HG03558 (cell line): ENCODE measurements around the gene PTPN1.
"Not testable (repeated sequence)": the region's sequence is repeated elsewhere in the genome, so short reads cannot be mapped to it uniquely, and the experiment has no call there.

ENCODE experiments used
- ATAC-seq: cut with Tn5 transposase; IDR thresholded peaks from one replicate; pipeline ENCODE4 v1.9.1; 2021; ENCODE audit warnings: moderate number of reproducible peaks; ENCODE audit not compliant: unreplicated experiment; ENCODE audit errors: extremely low read depth

Gene PTPN1

GRCh38 chr20:50526403-50526989, 16.3 kb downstream of the PTPN1 start:
- ATAC-seq = no peak

DNA sequence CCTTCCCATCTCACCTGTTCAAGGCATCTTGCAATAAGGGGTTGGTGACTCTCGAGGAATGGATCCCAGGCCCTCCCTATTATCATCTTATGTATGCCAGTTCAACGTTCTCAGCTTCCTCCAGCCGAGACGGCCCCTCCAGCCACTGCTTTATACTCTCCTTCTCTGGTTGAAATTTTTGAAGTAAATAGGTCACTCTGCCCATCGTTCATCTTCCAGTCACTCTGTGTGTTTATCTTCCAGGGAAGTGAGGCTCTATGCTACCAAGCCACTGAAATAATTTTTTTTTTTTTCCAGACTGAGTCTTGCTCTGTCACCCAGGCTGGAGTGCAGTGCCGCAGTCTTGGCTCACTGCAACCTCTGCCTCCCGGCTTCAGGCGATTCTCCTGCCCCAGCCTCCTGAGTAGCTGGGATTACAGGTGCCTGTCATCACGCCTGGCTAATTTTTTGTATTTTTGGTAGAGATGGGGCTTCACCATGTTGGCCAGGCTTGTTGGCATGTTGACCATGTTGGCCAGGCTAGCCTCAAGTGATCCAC, 17.0 kb downstream of the PTPN1 start:
- no peak for ATAC-seq

- ATAC-seq = no peak
Observed at GRCh38 chr20:50528129-50528528, 17.9 kb downstream of the PTPN1 start.

- no peak for ATAC-seq
Observed at GRCh38 chr20:50528804-50529351, 18.7 kb downstream of the PTPN1 start.

- no peak for ATAC-seq
Observed at GRCh38 chr20:50532221-50532620, 22.0 kb downstream of the PTPN1 start.

GRCh38 chr20:50533061-50533460, 22.9 kb downstream of the PTPN1 start:
- no peak for ATAC-seq

GRCh38 chr20:50533464-50533863, 23.3 kb downstream of the PTPN1 start:
- no peak for ATAC-seq

DNA sequence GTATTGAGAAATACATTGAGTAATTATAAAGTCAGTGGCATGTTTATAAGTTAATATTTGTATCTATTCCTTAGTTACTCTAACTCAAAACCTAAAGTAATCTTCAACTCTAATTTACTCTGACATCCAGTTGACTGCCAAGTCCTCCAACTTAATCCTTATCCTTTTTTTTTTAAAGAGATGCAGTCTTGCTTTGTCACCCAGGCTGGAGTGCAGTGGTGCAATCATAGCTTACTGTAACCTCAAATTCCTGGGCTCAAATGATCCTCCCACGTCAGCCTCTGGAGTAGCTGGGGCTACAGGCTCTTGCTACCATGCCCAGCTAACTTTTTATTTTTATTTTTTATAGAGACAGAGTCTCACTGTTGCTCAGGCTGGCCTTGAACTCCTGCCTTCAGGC, 24.4 kb downstream of the PTPN1 start:
- no peak for ATAC-seq

GRCh38 chr20:50535162-50535561, 25.0 kb downstream of the PTPN1 start:
- no peak for ATAC-seq

DNA sequence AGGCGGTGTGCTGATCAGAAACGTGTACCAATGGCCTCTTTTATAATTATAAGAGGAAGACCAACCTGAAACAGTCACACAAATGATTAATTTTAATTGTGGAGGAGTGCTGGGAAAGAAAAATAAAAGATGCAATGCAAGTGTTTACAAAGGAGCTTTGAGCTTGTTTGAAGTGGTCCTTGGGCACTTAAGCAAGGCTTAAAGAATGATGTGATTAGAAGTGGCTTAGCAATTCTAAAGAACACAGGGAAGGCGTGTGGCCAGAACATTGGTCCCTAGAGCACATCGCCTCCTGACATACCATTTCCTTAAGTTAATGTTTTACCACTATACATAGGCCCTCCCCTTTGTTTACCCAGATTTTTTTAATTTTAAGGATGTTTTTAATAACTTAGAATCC, 26.1 kb downstream of the PTPN1 start:
- no peak for ATAC-seq

DNA sequence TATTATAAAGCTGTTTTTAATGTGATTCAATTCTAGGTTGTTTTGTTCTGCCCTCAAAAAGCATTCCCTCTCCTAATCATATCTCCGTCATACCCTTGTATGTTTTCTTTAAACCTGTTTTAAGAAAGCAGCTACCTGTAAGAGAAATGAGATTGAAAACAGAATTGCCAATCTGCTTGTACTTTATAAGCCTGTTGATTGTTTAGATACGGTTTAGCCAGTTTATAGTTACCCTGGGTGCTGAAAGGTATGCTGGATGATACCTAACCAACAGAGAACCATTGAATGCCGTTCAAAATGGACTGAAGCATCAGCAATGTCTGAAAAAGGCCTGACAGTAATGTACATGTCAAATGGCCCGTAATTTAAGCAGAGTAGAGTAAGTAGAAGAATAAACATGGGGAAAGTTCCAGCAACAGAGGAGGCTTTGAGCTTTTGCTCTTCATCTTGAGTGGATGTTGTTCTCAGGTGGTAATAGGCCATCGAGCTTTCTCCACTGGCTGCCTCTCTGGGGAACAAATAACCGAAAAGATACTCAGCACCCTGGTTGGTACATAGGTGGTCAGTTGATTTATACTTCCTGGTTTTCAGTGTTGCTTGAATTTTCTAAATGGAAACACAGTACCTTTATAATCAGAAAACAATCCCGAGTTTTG, 27.5 kb downstream of the PTPN1 start:
- no peak for ATAC-seq

GRCh38 chr20:50538276-50538675, 28.1 kb downstream of the PTPN1 start:
- no peak for ATAC-seq

DNA sequence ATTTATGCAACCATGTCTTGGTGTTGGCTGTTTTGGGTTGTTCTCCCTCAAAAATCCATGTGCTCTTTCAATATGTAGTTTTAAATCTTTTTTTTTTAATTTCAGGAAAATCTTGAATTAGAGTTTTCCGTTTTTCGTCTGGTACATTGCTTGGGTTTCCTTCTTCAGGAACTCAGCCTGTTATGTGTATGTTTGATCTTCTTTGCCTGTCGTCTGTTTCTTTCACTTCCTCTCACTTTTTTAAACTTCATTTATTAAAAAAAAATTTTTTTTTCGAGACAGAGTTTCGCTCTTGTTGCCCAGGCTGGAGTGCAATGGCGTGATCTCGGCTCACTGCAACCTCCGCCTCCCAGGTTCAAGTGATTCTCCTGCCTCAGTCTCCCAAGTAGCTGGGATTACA, 29.6 kb downstream of the PTPN1 start:
- not testable (repeated sequence) for ATAC-seq

DNA sequence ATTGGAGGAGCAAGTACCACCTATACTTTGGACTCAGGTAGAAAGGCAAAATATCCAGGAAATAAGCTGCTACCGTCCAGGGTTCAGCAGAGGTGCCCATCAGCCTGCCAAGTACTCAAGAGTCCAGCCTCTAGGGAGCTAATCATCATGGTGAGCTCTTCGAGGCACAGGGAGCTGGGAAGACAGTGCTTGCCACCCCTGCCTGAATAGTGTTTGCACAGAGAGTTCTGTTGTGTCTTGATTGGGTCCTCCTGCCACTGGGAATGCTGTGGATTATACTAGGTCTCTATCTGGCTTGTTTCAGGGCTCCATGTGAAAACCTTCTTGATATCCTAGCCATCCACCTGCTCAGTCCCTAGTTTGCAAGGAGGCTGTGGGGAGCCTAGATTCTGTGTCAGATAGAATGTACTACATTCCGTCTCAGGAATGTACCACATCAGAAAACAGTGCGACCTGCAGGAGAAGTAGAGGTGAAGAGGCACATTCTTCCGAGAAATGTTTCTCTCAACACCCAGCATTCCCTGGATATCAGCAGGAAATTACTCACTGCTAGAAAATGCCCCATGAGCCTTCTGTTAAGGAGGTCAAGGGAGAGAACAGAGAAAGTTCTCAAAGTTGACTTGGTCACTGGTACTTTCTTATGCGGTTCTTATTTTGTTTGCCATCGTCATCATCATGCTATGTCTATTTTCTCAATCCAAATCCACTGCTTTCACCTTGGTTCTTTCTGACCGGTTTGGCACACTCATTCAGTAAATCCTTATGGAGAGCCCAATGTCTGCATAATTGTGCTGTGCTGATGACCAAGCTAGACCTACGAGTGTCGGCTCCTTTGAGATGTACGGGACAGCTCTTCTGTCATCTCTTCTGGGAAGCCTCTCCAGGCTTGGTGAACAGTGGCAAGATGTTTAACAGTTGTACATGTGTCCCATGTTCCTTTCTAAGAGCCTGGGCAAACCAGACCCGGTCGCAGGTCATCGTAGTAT, 30.7 kb downstream of the PTPN1 start:
- no peak for ATAC-seq

GRCh38 chr20:50541606-50542041, 31.4 kb downstream of the PTPN1 start:
- no peak for ATAC-seq

- no peak for ATAC-seq
Observed at GRCh38 chr20:50543326-50543725, 33.1 kb downstream of the PTPN1 start.

GRCh38 chr20:50545126-50545525, 34.9 kb downstream of the PTPN1 start:
- no peak for ATAC-seq

GRCh38 chr20:50546729-50547314, 36.6 kb downstream of the PTPN1 start:
- no peak for ATAC-seq

GRCh38 chr20:50547964-50548363, 37.8 kb downstream of the PTPN1 start:
- no peak for ATAC-seq

DNA sequence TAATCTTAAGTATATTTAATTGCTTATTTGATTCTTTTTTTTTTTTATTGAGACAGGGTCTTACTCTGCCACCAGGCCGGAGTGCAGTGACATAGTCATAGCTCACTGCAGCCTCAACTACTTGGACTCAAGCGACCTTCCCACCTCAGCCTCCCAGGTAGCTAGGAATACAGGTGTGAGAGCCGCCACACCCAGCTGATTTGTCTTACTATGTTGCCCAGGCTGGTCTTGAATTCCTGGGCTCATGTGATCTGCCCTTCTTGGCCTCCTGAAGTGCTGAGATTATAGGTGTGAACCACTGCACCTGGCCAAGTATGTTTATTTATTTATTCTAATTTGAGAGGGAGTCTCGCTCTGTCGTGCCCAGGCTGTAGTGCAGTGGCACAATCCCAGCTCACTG, 38.2 kb downstream of the PTPN1 start:
- no peak for ATAC-seq
